Subcutaneous abdominal adipose tissue (tissue), 5 donors: Measurements from ENCODE around the gene ALX4.

Source experiments
- H3K27ac ChIP-seq: one replicate; pipeline ENCODE4 v1.7.0; 2013; ENCODE audit warnings: low read depth, mild to moderate bottlenecking, inconsistent platforms, low read length, moderate library complexity
- H3K27me3 ChIP-seq, 5 donors: one replicate each; pipeline ENCODE4 v1.7.0; 2013; ENCODE audit warnings: low read length in 5 of 5, inconsistent platforms in 1 of 5; ENCODE audit not compliant: control insufficient read depth in 5 of 5, insufficient read depth in 4 of 5
- H3K36me3 ChIP-seq, 5 donors: one replicate each; pipeline ENCODE4 v1.7.0; 2013; ENCODE audit warnings: low read length in 5 of 5; ENCODE audit not compliant: control insufficient read depth in 5 of 5, insufficient read depth in 5 of 5
- H3K4me1 ChIP-seq, 5 donors: one replicate each; pipeline ENCODE4 v1.7.0; 2013; ENCODE audit warnings: low read length in 5 of 5, mild to moderate bottlenecking in 3 of 5, moderate library complexity in 1 of 5; ENCODE audit not compliant: control insufficient read depth in 5 of 5, insufficient read depth in 5 of 5
- H3K4me3 ChIP-seq, 5 donors: one replicate each; pipeline ENCODE4 v1.7.0; 2013; ENCODE audit warnings: low read length in 5 of 5, low read depth in 1 of 5
- H3K9ac ChIP-seq, 5 donors: one replicate each; pipeline ENCODE4 v1.7.0; 2013; ENCODE audit warnings: low read length in 5 of 5, mild to moderate bottlenecking in 4 of 5, moderate library complexity in 3 of 5
- H3K9me3 ChIP-seq, 5 donors: one replicate each; pipeline ENCODE4 v1.7.0; 2013; ENCODE audit warnings: low read length in 5 of 5; ENCODE audit not compliant: control insufficient read depth in 5 of 5
- donor health status: healthy.
- donor health status: healthy.
- donor health status: healthy.
- donor health status: healthy.
- donor health status: healthy.

ALX4 gene

DNA sequence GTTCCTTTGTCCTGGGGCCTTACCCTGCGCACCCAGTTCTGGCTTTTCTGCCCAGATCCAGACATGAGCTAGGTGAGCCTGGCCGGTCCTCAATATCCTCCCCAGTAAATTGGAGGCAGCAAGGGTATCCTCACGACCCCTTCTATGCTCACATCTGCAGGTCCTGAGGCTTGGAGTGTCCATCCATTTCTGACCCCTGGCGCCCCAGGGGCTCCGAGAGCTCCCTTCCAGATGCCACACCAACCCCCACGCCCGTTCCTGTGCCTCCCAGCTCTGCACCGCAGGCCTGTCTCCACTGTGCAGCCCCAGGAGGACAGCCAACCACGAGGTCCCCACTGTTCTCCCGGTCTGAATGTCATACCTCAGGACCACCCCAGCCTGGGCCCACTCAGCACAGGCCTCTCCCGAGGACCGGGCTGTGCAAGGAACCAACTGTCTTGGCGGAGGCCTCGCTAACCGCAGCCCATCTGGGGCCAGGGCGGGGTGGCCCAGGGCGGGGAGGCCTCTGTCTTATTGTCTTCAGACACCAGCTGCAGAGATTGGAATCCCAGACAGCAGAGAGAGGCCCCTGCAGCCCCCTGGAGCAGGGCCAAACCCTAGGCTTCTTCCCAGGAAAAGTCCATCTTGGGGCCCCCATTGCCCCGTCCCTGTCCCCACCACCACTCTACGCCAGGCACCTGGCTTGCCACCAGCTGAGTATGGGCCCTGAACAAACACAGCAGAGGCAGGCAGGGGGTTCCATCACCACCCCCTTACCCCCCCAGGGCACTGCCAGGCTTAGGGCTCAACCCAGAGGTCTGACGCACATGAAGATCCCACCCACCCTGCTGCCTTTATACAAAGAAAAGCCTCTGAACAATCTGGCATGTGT is 39.3 kb downstream of the ALX4 start:
- no peaks in the 10 kb centered on the region for H3K4me1 ChIP-seq
- H3K4me3 ChIP-seq = no peak overlapping the region
- no peak overlapping the region for H3K27ac ChIP-seq
- H3K9me3 ChIP-seq = peaks cover 0 to 4% (median 0%) of the 10 kb centered on the region in 5 donors
- peaks cover 0 to 8% (median 3%) of the 10 kb centered on the region in 5 donors for H3K27me3 ChIP-seq
- no peaks in the 10 kb centered on the region for H3K36me3 ChIP-seq
- no peak overlapping the region for H3K9ac ChIP-seq

DNA sequence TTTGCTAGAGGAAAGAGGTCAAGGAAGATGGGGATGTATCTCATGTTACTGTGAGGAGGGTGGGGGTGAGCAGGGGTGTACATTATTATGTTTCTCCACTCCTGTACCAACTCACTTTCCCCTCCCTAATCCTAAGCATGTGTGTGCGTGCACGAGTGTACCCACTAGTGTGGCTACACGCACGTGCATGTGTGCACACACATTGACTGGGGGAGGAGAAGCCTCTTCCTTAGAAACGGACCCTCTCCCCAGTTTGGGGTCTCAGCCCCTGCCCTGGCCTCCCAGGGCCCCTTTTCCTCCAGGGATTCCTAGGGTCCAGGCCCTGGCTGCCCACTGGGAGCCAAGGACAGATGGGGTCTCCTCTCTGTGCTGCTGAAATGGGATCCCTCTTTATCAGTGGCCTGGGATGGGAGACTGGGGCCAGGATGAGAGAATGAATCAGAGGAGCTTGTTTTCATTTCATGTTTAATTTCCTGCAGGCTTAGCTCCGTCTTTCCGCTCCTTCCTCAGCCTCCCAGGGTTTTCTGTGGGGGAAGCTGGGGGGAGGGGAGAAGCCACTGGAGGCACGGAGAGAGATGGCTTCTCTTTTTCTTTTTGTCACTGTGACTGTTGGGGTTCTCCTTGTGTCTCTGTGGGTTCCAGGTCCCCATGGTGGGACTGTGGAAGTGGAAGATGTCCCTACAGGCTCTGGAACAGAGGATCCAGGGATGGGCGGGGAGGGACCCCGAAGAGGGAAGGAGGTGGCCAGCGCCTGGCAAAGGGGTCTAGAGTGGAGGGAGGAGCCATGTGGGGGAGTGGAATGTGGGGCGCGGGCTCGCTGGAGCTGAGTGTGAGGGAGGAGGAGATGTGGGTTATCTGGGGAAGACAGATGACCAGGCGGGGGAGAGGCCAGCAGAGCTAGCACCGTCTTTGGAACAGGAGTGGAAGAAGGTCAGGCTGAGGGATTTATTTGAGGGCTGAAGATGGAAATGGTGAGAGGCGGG is 40.3 kb downstream of the ALX4 start:
- H3K36me3 ChIP-seq = no peaks in the 10 kb centered on the region
- H3K27ac ChIP-seq = no peak overlapping the region
- no peak overlapping the region for H3K4me3 ChIP-seq
- H3K9me3 ChIP-seq = peaks cover 0 to 4% (median 0%) of the 10 kb centered on the region in 5 donors
- H3K27me3 ChIP-seq = peaks cover 0 to 8% (median 3%) of the 10 kb centered on the region in 5 donors
- H3K9ac ChIP-seq = no peak overlapping the region
- H3K4me1 ChIP-seq = no peaks in the 10 kb centered on the region

DNA sequence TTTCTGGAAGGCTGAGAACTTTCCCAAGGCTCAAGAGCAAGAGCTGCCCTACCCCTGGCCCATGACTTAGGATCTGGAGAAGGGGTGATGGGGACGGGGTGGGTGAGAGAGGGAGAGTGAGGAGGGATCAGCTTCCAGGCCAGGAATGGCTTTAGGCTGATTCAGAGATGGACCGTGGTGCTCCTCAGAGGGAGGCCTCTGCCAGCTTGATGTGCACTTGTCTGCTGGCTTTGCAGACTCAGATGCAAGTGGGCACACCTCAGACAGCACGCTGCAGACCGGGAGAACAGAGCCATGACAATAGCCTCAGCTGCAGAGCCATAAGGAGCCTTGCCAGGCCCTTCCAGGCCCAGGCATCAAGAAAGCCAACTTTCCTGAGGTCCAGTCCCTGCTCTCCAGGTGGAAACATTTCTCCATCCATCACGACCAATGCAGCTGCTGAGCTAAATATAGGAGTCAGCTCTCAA is 41.3 kb downstream of the ALX4 start:
- Histone ChIP-seq H3K9me3 (peaks cover 0 to 3% (median 0%) of the 10 kb centered on the region in 5 donors), H3K36me3 (no peaks in the 10 kb centered on the region), H3K27ac (no peak overlapping the region), H3K27me3 (peaks cover 0 to 8% (median 6%) of the 10 kb centered on the region in 5 donors), H3K4me3 (no peak overlapping the region), H3K4me1 (no peaks in the 10 kb centered on the region), H3K9ac (no peak overlapping the region)

DNA sequence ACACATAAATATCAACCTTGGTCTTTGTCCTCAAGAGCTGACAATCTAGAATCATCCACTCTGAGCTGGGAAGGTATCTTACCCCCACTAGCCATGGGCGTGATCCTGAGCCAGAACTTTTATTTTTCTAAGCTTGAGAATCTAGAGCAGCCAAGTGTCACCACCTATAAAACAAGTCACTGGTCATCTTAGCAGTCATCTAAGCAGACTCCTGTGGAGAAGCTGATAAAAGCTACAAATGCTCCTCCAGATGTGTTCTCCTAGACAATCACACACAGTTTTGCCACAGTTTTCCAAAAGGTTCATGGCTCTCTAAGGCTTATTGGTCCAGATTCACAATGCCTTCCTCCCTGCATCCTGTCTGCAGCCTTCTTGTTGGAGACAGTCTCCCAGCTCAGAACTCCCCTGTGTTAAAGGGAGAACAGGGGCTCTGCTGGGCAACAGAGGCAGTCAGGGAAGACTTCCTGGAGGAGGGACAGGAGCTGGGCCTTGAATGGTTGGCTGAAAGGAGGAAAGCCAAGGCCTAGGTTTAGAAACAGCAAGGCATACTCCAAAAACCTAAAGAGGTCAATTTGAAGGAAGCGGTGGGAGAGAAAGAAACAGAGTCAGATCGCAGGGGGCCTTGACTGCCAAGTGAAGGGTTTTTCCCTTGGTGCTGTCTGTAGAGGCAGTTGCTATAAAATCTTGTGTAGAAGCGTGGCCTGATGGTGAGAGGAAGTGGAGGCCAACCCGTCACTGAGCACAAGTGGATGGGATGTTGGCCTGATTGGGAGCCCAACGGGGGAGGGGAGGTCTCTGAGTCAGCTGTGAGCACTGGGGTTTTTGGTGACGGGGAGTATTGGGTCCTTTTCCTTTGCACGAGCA is 42.0 kb downstream of the ALX4 start:
- Histone ChIP-seq H3K4me1 (no peaks in the 10 kb centered on the region), H3K9ac (no peak overlapping the region), H3K36me3 (no peaks in the 10 kb centered on the region)

DNA sequence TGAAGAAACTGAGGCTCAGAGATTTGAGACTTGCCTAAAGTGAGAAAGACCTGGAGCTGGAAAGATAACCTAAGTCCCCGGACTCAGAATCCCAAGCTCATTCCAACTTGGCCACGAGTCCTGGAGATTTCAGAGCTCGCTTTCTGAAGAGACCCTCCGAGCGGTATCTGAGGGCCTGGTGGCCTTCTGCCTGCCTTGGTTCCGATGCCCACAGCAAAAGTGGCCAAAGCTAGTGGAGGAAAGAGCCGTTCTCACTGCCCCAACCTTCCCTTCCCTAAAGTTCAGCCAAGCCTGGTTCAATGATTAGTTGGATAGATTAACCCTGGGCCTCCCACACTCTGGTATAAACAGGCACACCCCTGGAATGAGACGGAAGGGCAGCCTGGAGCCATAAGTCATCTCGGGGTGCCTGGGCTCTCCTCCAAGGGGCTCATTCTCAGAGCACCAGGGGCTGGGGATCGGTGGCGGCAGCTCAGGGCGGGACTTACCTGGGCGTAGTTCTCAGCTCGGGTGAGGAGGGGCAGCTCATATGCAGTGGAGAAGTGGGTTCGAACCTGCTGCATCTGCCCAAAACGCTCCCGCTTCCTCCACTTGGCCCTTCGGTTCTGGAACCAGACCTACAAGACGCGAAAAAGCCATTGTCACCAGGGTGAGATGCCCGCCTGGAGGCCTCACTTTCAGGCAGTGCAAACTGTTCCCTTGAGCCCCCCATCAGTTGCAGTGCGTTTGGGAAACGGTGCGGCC is 42.8 kb downstream of the ALX4 start:
- no peak overlapping the region for H3K27ac ChIP-seq
- H3K27me3 ChIP-seq = peaks cover 0 to 13% (median 7%) of the 10 kb centered on the region in 5 donors
- no peak overlapping the region for H3K4me3 ChIP-seq
- peaks cover 0 to 3% (median 0%) of the 10 kb centered on the region in 5 donors for H3K9me3 ChIP-seq
- no peaks in the 10 kb centered on the region for H3K36me3 ChIP-seq
- H3K4me1 ChIP-seq = no peaks in the 10 kb centered on the region
- no peak overlapping the region for H3K9ac ChIP-seq

More for the DNA sequence above, 42.0 kb downstream of the ALX4 start:
- Histone ChIP-seq H3K27me3 (peaks cover 0 to 9% (median 7%) of the 10 kb centered on the region in 5 donors), H3K27ac (no peak overlapping the region), H3K4me3 (no peak overlapping the region), H3K9me3 (peaks cover 0 to 3% (median 0%) of the 10 kb centered on the region in 5 donors)

DNA sequence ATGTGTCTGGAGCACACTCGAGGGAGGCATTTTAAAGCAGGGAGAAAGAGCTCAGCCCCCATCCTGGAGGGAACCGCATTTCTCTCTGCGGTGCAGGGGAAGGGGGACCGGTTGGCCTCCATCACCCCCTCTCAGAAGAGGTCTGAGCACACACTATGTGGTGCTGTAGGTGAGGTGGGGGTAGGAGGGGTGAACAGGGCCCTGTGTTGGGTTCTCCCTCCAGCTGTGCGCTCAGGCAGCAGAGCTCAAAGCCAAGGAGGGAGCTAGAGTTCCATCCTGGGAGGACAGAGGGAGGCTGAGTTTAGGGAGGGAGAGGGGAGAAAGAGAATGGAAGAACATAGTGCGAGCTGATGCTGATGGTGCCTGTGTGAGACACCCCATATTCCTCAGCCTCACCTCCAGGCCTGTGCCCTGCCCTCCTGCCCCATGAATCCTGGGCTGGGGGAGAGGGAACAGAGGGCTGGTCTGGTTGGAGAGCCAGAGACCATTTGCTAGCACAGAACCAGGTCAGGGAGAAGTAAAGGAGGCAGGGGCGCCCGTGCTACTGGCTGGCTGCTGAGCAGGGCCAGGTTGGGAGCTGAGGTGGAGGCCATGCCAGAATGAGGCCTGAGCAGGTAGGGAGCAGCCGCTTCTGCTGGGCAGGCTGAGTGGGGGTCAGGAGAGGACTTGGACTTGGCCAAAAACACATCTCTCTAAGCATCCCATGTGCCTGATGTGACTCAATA is 43.7 kb downstream of the ALX4 start:
- Histone ChIP-seq H3K4me3 (no peak overlapping the region), H3K4me1 (no peaks in the 10 kb centered on the region), H3K9me3 (peaks cover 0 to under 1% (median 0%) of the 10 kb centered on the region in 5 donors), H3K27ac (no peak overlapping the region), H3K27me3 (peaks cover 0 to 22% (median 9%) of the 10 kb centered on the region in 5 donors), H3K9ac (no peak overlapping the region), H3K36me3 (no peaks in the 10 kb centered on the region)

DNA sequence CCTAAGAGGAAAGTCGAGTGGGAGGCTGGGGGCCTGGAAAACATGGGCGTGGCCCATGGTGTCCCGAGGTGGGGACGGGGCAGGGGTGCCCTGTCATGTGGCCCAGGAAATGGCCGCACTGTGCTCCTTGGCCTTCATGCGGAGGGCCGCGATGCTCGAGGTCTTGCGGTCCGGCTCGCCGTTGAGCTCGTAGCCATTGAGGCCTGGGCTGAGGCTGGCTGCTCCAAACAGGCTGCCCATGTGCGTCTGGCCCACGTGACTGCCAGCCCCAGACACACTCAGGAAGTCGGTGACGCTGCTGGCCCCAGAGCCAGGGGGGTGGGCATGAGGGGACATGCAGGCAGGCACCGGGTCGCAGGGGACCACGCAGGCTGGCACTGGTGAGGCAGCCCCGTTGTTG is 45.2 kb downstream of the ALX4 start:
- Histone ChIP-seq H3K9me3 (no peaks in the 10 kb centered on the region), H3K27me3 (peaks cover 0 to 22% (median 4%) of the 10 kb centered on the region in 5 donors), H3K4me1 (no peaks in the 10 kb centered on the region), H3K36me3 (no peaks in the 10 kb centered on the region), H3K9ac (no peak overlapping the region), H3K27ac (no peak overlapping the region), H3K4me3 (no peak overlapping the region)

DNA sequence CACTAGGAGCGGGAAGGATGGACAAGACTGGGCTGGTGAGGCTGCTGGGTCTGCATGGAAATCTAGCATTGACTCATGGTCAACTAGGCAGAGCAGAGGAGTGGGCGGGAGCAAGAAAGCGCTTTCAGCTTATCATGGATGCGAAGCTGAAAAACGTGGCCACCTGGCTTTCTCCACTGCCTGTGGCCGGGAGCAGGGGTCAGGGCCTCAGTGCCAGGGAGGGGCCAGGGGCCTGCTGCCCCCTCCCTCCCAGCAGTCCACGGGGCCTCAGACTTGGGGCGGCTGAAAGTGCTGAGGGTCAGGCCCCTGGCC is 45.5 kb downstream of the ALX4 start:
- Histone ChIP-seq H3K4me1 (no peaks in the 10 kb centered on the region), H3K4me3 (no peak overlapping the region), H3K9me3 (no peaks in the 10 kb centered on the region), H3K9ac (no peak overlapping the region), H3K27ac (no peak overlapping the region), H3K36me3 (no peaks in the 10 kb centered on the region), H3K27me3 (peaks cover 0 to 26% (median 4%) of the 10 kb centered on the region in 5 donors)
